WTC11 (cell line): ENCODE measurements around the gene RNF19B.

Source experiments
- CBFB ChIP-seq: sonication (generic); formaldehyde crosslinking; IDR thresholded peaks from 2 replicates; pipeline ENCODE4 v1.8.1; 2022; ENCODE audit warnings: mild to moderate bottlenecking, low read depth, missing genetic modification reagents
- HMGA2 ChIP-seq: fragments of 250-450 bp; sonication (Bioruptor Pico); IDR thresholded peaks from 2 replicates; pipeline ENCODE4 v1.4.0; 2021; ENCODE audit warnings: mild to moderate bottlenecking, moderate library complexity
- MXD4 ChIP-seq: fragments of 250-450 bp; sonication (Bioruptor Pico); IDR thresholded peaks from 2 replicates; pipeline ENCODE4 v1.8.0; 2021; ENCODE audit warnings: mild to moderate bottlenecking, moderate library complexity, borderline replicate concordance
- TF ChIP-seq, protein P1 (sequence below): sonication (generic); formaldehyde crosslinking; IDR thresholded peaks from 2 replicates; pipeline ENCODE4 v1.8.0; 2022; ENCODE audit warnings: mild to moderate bottlenecking, missing genetic modification reagents
- TF ChIP-seq, protein P2 (sequence below): fragments of 200-600 bp; IDR thresholded peaks from 2 replicates; pipeline ENCODE4 v1.8.0; 2022; ENCODE audit warnings: antibody characterized with exemption

DNA sequence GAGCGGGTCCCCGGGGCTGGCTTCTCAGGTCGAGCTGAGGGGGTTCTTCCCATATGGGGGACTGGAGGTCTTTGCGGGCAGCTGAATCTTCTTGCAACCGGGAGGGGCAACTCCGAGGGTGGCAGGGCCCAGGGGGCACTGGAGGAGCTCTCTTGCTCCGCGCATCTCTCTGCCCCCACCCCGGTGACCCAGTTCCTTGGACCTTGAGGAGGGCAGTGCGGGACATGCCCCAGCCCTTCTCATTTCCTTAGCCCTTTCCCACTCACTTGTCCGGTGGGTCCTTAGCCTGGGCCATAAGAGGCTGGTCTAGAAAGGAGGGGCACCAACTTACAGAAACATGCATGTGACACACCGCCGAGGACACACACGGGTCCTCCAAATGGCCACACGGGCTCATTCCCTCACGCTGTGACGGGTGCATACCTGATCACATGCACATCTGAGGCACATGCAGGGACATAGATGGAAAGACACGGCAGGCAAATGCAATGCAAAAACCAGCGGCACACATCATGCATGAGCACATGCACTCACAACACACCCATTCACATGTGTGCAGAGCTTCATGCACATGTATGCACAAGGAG, 77.7 kb downstream of the RNF19B start:
- TF ChIP-seq, protein P1, sequence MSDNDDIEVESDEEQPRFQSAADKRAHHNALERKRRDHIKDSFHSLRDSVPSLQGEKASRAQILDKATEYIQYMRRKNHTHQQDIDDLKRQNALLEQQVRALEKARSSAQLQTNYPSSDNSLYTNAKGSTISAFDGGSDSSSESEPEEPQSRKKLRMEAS (CRISPR knock-in tag): no peak
- TF ChIP-seq HMGA2 (CRISPR knock-in tag): no peak
- TF ChIP-seq, protein P2, sequence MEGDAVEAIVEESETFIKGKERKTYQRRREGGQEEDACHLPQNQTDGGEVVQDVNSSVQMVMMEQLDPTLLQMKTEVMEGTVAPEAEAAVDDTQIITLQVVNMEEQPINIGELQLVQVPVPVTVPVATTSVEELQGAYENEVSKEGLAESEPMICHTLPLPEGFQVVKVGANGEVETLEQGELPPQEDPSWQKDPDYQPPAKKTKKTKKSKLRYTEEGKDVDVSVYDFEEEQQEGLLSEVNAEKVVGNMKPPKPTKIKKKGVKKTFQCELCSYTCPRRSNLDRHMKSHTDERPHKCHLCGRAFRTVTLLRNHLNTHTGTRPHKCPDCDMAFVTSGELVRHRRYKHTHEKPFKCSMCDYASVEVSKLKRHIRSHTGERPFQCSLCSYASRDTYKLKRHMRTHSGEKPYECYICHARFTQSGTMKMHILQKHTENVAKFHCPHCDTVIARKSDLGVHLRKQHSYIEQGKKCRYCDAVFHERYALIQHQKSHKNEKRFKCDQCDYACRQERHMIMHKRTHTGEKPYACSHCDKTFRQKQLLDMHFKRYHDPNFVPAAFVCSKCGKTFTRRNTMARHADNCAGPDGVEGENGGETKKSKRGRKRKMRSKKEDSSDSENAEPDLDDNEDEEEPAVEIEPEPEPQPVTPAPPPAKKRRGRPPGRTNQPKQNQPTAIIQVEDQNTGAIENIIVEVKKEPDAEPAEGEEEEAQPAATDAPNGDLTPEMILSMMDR: no peak
- TF ChIP-seq MXD4 (CRISPR knock-in tag): no peak
- no peak for TF ChIP-seq CBFB (CRISPR knock-in tag)
